NCI-H1105 treated with DMSO at 0.1 percent for 48 hours (cell line): ENCODE data around the gene DNTTIP2.
"Not testable (repeated sequence)": the region's sequence is repeated elsewhere in the genome, so short reads cannot be mapped to it uniquely, and the experiment has no call there.

Source experiments
- DNase-seq: peaks from one replicate; lab custom pipeline; 2025; lab: John Stamatoyannopoulos, UW

DNTTIP2 gene

GRCh38 chr1:93840956-93841482 lies 38.0 kb downstream of the DNTTIP2 start:
- no peak for DNase-seq

DNA sequence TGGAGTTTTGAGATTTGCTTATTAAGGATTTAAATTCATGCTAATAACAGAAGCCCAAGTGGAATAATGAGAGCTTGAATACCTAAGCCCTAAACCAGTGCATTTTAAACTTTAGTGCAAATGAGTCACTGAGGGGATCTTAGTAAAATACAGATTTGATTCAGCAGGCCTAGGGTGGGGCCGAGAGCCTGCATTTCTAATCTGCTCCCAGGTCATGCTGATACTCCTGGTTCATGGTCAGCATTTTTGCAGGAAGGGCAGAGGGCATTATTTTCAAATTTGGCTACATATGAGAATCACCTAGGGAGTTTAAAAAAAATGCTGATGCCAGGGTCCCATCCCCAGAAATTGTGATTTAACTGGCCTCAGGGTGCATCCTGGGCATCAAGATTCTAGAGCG lies 39.3 kb downstream of the DNTTIP2 start:
- no peak for DNase-seq

- DNase-seq = no peak
Observed at GRCh38 chr1:93839307-93839706, 39.7 kb downstream of the DNTTIP2 start.

GRCh38 chr1:93837961-93838360 lies 41.0 kb downstream of the DNTTIP2 start:
- DNase-seq = no peak

GRCh38 chr1:93833293-93833692 lies 45.7 kb downstream of the DNTTIP2 start:
- DNase-seq = not testable (repeated sequence)

DNA sequence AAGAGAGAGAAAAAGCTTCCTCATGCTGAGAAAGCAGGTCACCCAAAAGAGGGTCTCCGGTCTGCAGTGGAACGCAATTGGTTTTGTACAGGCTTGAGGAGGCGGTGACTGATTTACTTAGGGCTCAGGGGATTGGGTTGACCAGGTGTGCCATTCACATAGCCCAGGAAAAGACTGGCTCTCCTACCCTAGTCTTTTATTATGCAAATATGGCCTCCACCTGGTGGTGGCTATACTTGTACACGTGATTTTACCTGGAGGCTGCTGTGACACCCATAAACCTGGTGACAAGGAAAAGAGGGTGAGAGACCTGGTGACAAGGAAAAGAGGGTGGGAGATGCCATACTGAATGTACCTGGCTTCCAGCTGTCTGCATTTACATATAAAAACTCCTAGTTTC lies 49.9 kb downstream of the DNTTIP2 start:
- DNase-seq = no peak

- no peak for DNase-seq
Observed at GRCh38 chr1:93828367-93828755, 50.6 kb downstream of the DNTTIP2 start.

- DNase-seq = no peak
Observed at GRCh38 chr1:93827633-93828366, 51.2 kb downstream of the DNTTIP2 start.

DNA sequence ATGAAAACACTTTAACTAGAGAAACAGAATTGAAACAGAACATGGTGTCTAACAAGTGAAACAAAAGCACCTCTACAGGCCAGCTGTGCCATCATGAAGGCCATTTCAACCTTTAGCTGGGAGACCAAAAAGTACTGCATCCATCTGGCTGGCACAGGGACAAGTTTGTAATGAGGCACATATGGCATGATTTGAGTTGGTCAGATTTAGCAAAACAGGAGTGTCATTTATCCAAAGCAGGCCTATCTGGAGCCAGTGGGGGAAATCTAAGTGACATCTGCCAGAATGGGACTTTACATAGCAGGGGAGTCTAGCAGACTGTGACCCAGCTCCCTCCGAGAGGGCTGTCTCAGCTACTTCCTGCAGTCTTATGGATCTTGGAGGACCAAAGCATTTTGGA lies 51.9 kb downstream of the DNTTIP2 start:
- DNase-seq = no peak

DNA sequence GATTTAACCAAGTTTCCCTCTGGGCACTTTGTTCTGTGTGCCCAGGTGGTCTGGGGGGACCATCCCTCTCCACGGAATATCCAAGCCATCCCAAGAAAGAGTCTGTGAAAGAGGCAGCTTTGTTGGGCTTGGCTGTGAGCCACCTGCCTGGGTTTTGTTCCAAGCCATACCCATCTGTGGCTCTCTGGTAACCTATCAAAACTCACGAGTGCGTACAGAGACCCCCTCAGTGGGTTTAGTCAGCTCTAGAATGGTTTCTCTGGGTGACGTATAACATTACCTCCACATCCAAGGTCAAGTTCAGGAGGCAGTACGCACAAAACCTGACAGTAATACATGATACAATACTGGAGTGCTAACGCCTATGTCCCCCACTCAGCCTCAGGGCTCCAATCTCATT lies 54.2 kb downstream of the DNTTIP2 start:
- DNase-seq = no peak

- no peak for DNase-seq
Observed at GRCh38 chr1:93822730-93823425, 56.1 kb downstream of the DNTTIP2 start.

DNA sequence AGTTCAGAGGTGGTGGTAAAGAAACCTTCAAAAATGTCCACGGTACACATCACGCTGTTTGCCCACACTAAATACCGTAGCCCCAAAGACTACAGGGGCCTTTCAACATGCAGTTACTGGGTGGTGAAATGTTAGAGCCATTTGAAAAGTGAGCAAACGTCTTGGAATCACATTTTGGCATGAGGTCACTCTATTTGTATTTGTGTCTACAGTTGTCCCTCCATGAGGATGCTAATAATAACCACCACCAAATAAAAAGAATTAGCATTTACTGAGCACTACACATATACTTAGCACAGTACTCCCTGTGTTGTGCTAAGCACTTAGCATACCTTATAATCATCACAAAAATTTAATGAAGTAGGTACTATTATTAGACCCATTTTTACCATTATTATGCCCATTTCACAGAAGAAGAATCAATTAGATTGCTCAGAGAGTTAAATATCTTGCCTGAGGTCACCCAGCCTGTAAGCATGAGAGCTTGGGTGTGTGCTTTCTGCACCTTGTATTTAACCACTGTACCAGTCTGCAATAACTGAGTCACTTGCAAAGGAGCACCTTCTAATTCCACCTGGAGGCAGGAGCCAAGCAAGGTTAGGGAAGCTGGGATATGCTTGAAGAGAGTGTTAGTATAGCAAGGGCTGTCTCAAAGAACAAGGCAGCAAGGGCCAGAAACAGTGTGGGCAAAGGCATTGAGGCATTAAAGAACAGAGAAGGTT lies 57.4 kb downstream of the DNTTIP2 start:
- no peak for DNase-seq

GRCh38 chr1:93820554-93821422 lies 58.2 kb downstream of the DNTTIP2 start:
- no peak for DNase-seq

DNA sequence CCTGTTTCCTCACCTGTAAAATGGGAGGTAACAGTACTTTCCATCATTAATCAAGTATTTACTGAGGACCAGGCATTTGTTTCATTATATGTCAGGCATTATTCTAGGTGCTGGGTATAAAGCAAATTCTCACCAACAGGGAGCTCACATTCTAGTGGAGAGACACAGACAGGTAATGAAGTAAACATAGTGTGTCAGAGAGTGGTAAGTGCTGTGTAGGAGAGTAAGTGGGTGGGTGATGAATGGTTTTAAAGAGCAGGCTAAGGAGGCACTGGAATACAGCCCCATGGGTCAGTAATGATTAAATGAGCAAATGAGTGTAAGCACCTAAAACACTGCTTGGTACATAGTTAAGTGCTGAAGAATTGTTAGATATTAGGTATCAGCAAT lies 60.4 kb downstream of the DNTTIP2 start:
- DNase-seq = no peak

- DNase-seq = no peak
Observed at GRCh38 chr1:93817819-93818569, 61.0 kb downstream of the DNTTIP2 start.

- DNase-seq = no peak
Observed at GRCh38 chr1:93816970-93817678, 61.9 kb downstream of the DNTTIP2 start.
